GM12892 (cell line): ENCODE data around the gene PRUNE2.

Experiments used
- POLR2AphosphoS5 ChIP-seq: IDR thresholded peaks from 2 replicates; pipeline ENCODE4 v1.6.1; 2011; ENCODE audit warnings: low read depth, low read length, control low read depth
- TAF1 ChIP-seq: IDR thresholded peaks from 2 replicates; pipeline ENCODE4 v1.6.1; 2011; ENCODE audit warnings: low read depth, mild to moderate bottlenecking, control low read depth, low read length, borderline replicate concordance

- TF ChIP-seq POLR2AphosphoS5 (no peak), TAF1 (no peak)
Observed at GRCh38 chr9:76690973-76691370, 214.9 kb downstream of the PRUNE2 start.
